OCI-LY7 (cell line): ENCODE measurements around the gene ZNF559. TPM values are rescaled to one million over a fixed set of nuclear protein-coding genes. Genes with fewer than 3 reads are reported as not detected.
A peak's percentile ranks its signal among the peaks of the same experiment; 100 is the strongest.

ENCODE experiments used
- BruUV-seq: library from RNA; stranded (reverse); fragments of 400-500 nt; replicated peaks from 2 replicates; lab custom pipeline; 2021; lab: Mats Ljungman, UMichigan
- CTCF ChIA-PET: fragments of 300-600 bp; sonication (Branson Sonifier 250); formaldehyde crosslinking; loops from one replicate; lab custom pipeline; 2022; ENCODE audit warnings: antibody characterized with exemption; ENCODE audit not compliant: unreplicated experiment; lab: Charles Lee
- POLR2A ChIA-PET: fragments of 300-600 bp; sonication (Branson Sonifier 250); formaldehyde crosslinking; loops from one replicate; lab custom pipeline; 2022; ENCODE audit warnings: antibody characterized with exemption; lab: Charles Lee
- DNase-seq: peaks from one replicate; pipeline ENCODE4 v3.0.0-alpha.2; 2015; ENCODE audit warnings: low spot score
- H2AFZ ChIP-seq: fragments of 200-600 bp; sonication (generic), shearing (Covaris generic); 2 replicates; pipeline ENCODE4 v1.6.1; 2014; ENCODE audit warnings: mild to moderate bottlenecking, antibody characterized with exemption, low read length, moderate library complexity
- H3K27ac ChIP-seq: fragments of 200-600 bp; sonication (generic); 2 replicates; pipeline ENCODE4 v1.5.1; 2014; ENCODE audit warnings: mixed run types, low read depth, mild to moderate bottlenecking, moderate library complexity, low read length, inconsistent platforms; ENCODE audit not compliant: poor library complexity, severe bottlenecking
- H3K36me3 ChIP-seq: fragments of 200-600 bp; sonication (generic); 2 replicates; pipeline ENCODE4 v1.6.1; 2014; ENCODE audit warnings: mild to moderate bottlenecking, antibody characterized with exemption, low read length, moderate library complexity, mixed read lengths; ENCODE audit not compliant: insufficient read depth
- H3K4me1 ChIP-seq: fragments of 200-600 bp; sonication (generic); 2 replicates; pipeline ENCODE4 v1.5.1; 2014; ENCODE audit warnings: mild to moderate bottlenecking, low read length; ENCODE audit not compliant: insufficient read depth, poor library complexity, severe bottlenecking
- H3K4me2 ChIP-seq: fragments of 200-600 bp; sonication (generic); 2 replicates; pipeline ENCODE4 v1.6.1; 2014; ENCODE audit warnings: mild to moderate bottlenecking, low read length
- H3K4me3 ChIP-seq: fragments of 200-600 bp; sonication (generic); 2 replicates; pipeline ENCODE4 v1.5.1; 2014; ENCODE audit warnings: mild to moderate bottlenecking, low read depth, low read length; ENCODE audit not compliant: poor library complexity, severe bottlenecking
- H3K79me2 ChIP-seq: fragments of 200-600 bp; sonication (generic); 2 replicates; pipeline ENCODE4 v1.6.1; 2016; ENCODE audit warnings: low read depth, mild to moderate bottlenecking, low read length, moderate library complexity, mixed read lengths; ENCODE audit not compliant: insufficient read depth
- H3K9me2 ChIP-seq: fragments of 200-600 bp; sonication (generic); 2 replicates; pipeline ENCODE4 v1.6.1; 2016; ENCODE audit warnings: mild to moderate bottlenecking, low read length, mixed read lengths; ENCODE audit not compliant: insufficient read depth
- H3K9me3 ChIP-seq: fragments of 200-600 bp; sonication (generic); 2 replicates; pipeline ENCODE4 v1.6.1; 2014; ENCODE audit warnings: mild to moderate bottlenecking, mixed run types, low read length, mixed read lengths
- H4K20me1 ChIP-seq: fragments of 200-600 bp; sonication (generic); 2 replicates; pipeline ENCODE4 v1.6.1; 2014; ENCODE audit warnings: mild to moderate bottlenecking, antibody characterized with exemption, low read length, moderate library complexity, mixed read lengths; ENCODE audit not compliant: insufficient read depth
- CTCF ChIP-seq: fragments of 200-600 bp; sonication (generic); conservative IDR thresholded peaks from 2 replicates; pipeline ENCODE4 v1.5.1; 2014; ENCODE audit warnings: mild to moderate bottlenecking, antibody characterized with exemption, low read length, moderate library complexity, mixed read lengths
- EZH2phosphoT487 ChIP-seq: fragments of 200-600 bp; sonication (generic); IDR thresholded peaks from 2 replicates; pipeline ENCODE4 v1.6.1; 2018; ENCODE audit warnings: low read depth, borderline replicate concordance, mild to moderate bottlenecking, mixed run types, antibody characterized with exemption, low read length, moderate library complexity, mixed read lengths
- intact Hi-C: fragments of 100-400 bp; cut with micrococcal nuclease; formaldehyde crosslinking; loops from one replicate; pipeline ENCODE4 v1.10.0; 2022; ENCODE audit not compliant: unreplicated experiment
- total RNA-seq, 2 experiments: library from RNA; depleted of rRNA in 1 of 2; stranded (reverse); fragments of >200 nt in 1 of 2; shearing (Covaris generic) in 1 of 2; gene quantifications; 2 replicates each; pipeline ENCODE4 v1.2.3, GENCODE V29; 2014 to 2022

Gene ZNF559
- total RNA-seq, 2 experiments from 2014 or later = 16.8 to 18.6 TPM

- H3K9me3 ChIP-seq = peaks cover 6% of the 10 kb centered on the region; the same call in 1 of the 2 replicates
- peaks cover 12% of the 10 kb centered on the region for H3K4me1 ChIP-seq
- no peak for DNase-seq
- H3K79me2 ChIP-seq = peaks cover 9% of the 10 kb centered on the region; the same call in 1 of the 2 replicates
- BruUV-seq = no TSS peak
- H3K4me2 ChIP-seq = peak overlapping the region; percentile 68
- TF ChIP-seq EZH2phosphoT487 (no peak), CTCF (no peak)
- no peaks in the 10 kb centered on the region for H4K20me1 ChIP-seq
- no peak overlapping the region for H3K27ac ChIP-seq
- no peaks in the 10 kb centered on the region for H3K9me2 ChIP-seq
- CTCF ChIA-PET = no interaction called here
- POLR2A ChIA-PET = interaction anchor here (0.8 kb wide), 1 partner anchor 276 kb away, joined by 4 read pairs; the partner anchor contains the start of gene ZNF121
- peaks cover 10% of the 10 kb centered on the region for H3K36me3 ChIP-seq
- H3K4me3 ChIP-seq = peak overlapping the region; percentile 80
- intact Hi-C loops = loop anchor here (10.0 kb wide), 1 partner anchor 173 kb away; no protein-coding TSS in a partner anchor
- H2AFZ ChIP-seq = peak overlapping the region; percentile 97; the same call in 1 of the 2 replicates
Observed at GRCh38 chr19:9308091-9308770, 15.7 kb upstream of the ZNF559 start.

- BruUV-seq = TSS peak; percentile 75
- ChIA-PET POLR2A (no interaction called here), CTCF (interaction anchor here (0.6 kb wide), 1 partner anchor 494 kb away, joined by 3 read pairs; no protein-coding TSS in a partner anchor)
- Histone ChIP-seq H3K79me2 (peaks cover 9% of the 10 kb centered on the region; the same call in 1 of the 2 replicates), H3K9me2 (no peaks in the 10 kb centered on the region), H4K20me1 (no peaks in the 10 kb centered on the region), H2AFZ (peak within 1 kb of the TSS; percentile 97), H3K36me3 (peaks cover 5% of the 10 kb centered on the region), H3K9me3 (peaks cover 6% of the 10 kb centered on the region; the same call in 1 of the 2 replicates), H3K4me3 (peak within 1 kb of the TSS; percentile 80), H3K4me1 (peaks cover 12% of the 10 kb centered on the region), H3K27ac (peak within 1 kb of the TSS; percentile 69), H3K4me2 (peak within 1 kb of the TSS; percentile 68)
- DNase-seq = peak; percentile 99
- TF ChIP-seq CTCF (no peak), EZH2phosphoT487 (no peak)
- intact Hi-C loops = loop anchor here (1.0 to 10.0 kb wide), 2 partner anchors 14 to 175 kb away; no protein-coding TSS in a partner anchor
Observed at GRCh38 chr19:9309139-9309973, 14.6 kb upstream of the ZNF559 start, which contains the start of gene ZNF699. Gene ZNF699, minus strand, starts transcription at chr19:9309838. Its CDS starts 4,719 bp downstream, at chr19:9305119.
